ENCODE measurements around the gene ZNF292.
A peak's percentile ranks its signal among the peaks of the same experiment; 100 is the strongest.

ZNF292 gene

GRCh38 chr6:87154993-87155841, at the start of gene ZNF292:
ZNF292 (plus strand) TSS chr6:87155565; CDS start chr6:87155592, 27 bp downstream.
- no peaks in the 10 kb centered on the region for H3K36me3 ChIP-seq (ENCODE audit: control insufficient read depth, insufficient read depth, low read length)
- no peak for TF ChIP-seq CTCF (IDR thresholded peaks at IDR 0.05; ENCODE audit: insufficient read depth, low read length, poor library complexity, severe bottlenecking)

GRCh38 chr6:87105823-87106222, 49.5 kb upstream of the ZNF292 start:
- no peak for DNase-seq (ENCODE audit: extremely low read depth, insufficient read length)
- H3K27me3 ChIP-seq (replicated peaks; ENCODE audit: control insufficient read depth, insufficient read depth, low read length): no peaks in the 10 kb centered on the region
- TF ChIP-seq CTCF (IDR thresholded peaks at IDR 0.05; ENCODE audit: insufficient read depth, low read length, poor library complexity, severe bottlenecking): no peak
- no peaks in the 10 kb centered on the region for H3K36me3 ChIP-seq (ENCODE audit: control insufficient read depth, insufficient read depth, low read length)
- no peak overlapping the region for H3K4me3 ChIP-seq (replicated peaks; ENCODE audit: low read depth, low read length)

More at GRCh38 chr6:87154993-87155841, at the start of gene ZNF292:
- Histone ChIP-seq H3K4me3 (replicated peaks; ENCODE audit: low read depth, low read length) (peak within 1 kb of the TSS; percentile 72), H3K27me3 (replicated peaks; ENCODE audit: control insufficient read depth, insufficient read depth, low read length) (no peaks in the 10 kb centered on the region)
- peak; percentile 98 for DNase-seq (ENCODE audit: extremely low read depth, insufficient read length)

GRCh38 chr6:87110636-87111035, 44.7 kb upstream of the ZNF292 start:
- TF ChIP-seq CTCF (IDR thresholded peaks at IDR 0.05; ENCODE audit: insufficient read depth, low read length, poor library complexity, severe bottlenecking): no peak
- DNase-seq (ENCODE audit: extremely low read depth, insufficient read length): no peak
- Histone ChIP-seq H3K4me3 (replicated peaks; ENCODE audit: low read depth, low read length) (no peak overlapping the region), H3K27me3 (replicated peaks; ENCODE audit: control insufficient read depth, insufficient read depth, low read length) (no peaks in the 10 kb centered on the region), H3K36me3 (ENCODE audit: control insufficient read depth, insufficient read depth, low read length) (no peaks in the 10 kb centered on the region)

DNA sequence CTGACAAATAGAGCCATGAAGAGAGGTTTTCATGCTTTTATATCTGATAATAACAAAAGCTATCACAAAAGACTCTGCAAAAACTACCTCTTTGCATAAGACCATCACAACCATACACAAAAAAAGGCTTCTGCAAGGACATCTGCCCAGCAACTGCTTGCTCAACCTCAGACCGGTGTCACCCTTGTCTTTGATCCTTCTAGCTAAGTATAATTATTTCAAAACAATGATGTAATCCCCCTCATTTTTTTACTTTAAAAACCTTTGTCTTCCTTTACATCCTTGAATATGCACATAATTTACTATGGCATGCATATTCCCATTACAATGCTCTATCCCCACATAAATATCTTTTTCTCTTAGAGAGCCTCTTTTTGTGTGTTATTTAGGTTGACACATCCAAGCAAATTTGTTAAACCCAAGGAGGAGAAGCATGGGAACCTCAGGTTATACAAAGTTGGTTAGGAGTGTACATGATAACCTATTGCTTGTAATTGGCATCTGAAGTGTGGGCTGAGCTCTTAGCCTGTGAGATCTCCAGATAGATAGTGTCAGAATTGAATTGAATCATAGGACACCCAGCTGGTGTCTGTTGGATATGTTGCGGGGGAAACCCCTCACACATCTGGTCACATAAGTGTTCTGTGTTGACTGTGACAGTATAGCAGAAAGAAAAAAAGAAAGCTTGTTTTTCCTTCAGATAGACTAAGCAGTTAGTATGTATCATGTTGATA, 39.8 kb upstream of the ZNF292 start:
- peak; percentile 20 for DNase-seq (ENCODE audit: extremely low read depth, insufficient read length)
- Histone ChIP-seq H3K4me3 (replicated peaks; ENCODE audit: low read depth, low read length) (no peak overlapping the region), H3K27me3 (replicated peaks; ENCODE audit: control insufficient read depth, insufficient read depth, low read length) (no peaks in the 10 kb centered on the region), H3K36me3 (ENCODE audit: control insufficient read depth, insufficient read depth, low read length) (no peaks in the 10 kb centered on the region)
- TF ChIP-seq CTCF (IDR thresholded peaks at IDR 0.05; ENCODE audit: insufficient read depth, low read length, poor library complexity, severe bottlenecking): no peak

DNA sequence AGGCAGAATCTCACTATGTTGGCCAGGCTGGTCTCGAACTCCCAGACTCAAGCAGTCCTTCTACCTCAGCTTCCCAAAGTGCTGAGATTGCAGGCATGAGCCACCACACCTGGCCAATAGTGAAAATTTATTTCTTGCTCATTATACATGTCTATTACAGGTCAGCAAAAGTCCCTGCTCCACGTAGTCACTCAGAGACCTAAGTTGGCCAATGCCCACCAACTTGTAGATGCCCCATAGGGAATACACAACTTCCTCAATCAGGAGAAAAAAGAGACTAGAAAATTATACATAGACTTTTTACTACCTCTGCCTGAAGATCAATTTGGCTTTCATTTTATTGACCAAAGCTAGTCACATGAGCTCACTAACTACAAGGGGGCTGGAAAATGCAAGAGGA, 38.4 kb upstream of the ZNF292 start:
- TF ChIP-seq CTCF (IDR thresholded peaks at IDR 0.05; ENCODE audit: insufficient read depth, low read length, poor library complexity, severe bottlenecking): no peak
- Histone ChIP-seq H3K4me3 (replicated peaks; ENCODE audit: low read depth, low read length) (no peak overlapping the region), H3K36me3 (ENCODE audit: control insufficient read depth, insufficient read depth, low read length) (no peaks in the 10 kb centered on the region), H3K27me3 (replicated peaks; ENCODE audit: control insufficient read depth, insufficient read depth, low read length) (no peaks in the 10 kb centered on the region)
- no peak for DNase-seq (ENCODE audit: extremely low read depth, insufficient read length)
